ENCODE data around the gene NIPAL1.
A peak's percentile ranks its signal among the peaks of the same experiment; 100 is the strongest.
"Not testable (repeated sequence)": the region's sequence is repeated elsewhere in the genome, so short reads cannot be mapped to it uniquely, and the experiment has no call there.

The NIPAL1 gene

DNA sequence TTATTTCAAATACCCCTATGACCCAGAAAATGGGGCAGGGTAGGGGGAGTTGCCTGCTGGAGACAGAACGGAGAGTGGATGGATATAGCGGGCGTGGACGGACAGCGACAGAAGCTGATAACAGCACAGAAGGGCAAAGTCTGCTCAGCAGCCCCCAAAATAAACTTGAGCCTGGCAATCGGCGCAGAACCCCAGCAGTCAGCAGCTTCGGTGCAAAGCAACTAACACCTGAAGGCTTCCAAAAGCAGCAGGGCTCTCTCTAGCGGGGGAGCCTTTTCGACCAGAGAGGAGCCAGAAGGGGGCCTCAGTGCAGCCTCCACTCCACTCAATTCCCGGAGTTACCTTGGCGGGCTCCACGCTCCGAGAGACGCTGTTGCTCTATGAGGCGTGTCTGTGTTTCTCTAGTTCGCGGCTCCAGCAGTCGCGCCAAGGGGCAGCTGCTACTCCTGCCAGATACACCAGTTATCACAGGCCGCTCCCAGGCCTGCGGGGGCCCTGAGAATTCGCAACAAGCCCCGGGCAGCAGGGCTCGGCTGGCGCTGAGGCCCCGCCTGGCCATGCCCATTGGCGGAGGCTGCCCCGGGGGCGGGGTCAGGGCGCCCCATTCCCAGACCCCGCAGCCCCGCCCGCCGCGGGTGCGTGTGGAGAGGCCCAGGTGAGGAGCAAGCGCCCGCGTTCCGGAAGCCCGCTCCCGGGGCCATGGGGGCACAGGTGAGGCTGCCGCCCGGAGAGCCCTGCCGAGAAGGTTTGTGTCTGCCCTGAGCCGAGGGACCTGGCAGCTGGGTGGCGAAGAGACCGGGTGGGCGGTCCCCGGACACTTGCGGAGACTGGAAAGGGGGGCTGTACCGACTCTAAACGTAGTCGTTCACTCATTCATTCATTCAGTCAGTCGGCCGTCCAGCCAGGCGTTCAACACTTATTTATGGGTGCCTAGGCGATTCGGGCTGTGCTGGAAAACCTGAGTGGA is at the start of gene NIPAL1, which contains the start of gene CNGA1:
Gene NIPAL1, plus strand, starts transcription at position 632 of the 967 bp plus-strand sequence. Its CDS starts 68 bp downstream, at position 700.
Gene CNGA1, minus strand, starts transcription at position 541 of the 967 bp plus-strand sequence. CDS start 63,992 bp downstream, outside the sequence.
- peak; percentile 43 for DNase-seq

DNA sequence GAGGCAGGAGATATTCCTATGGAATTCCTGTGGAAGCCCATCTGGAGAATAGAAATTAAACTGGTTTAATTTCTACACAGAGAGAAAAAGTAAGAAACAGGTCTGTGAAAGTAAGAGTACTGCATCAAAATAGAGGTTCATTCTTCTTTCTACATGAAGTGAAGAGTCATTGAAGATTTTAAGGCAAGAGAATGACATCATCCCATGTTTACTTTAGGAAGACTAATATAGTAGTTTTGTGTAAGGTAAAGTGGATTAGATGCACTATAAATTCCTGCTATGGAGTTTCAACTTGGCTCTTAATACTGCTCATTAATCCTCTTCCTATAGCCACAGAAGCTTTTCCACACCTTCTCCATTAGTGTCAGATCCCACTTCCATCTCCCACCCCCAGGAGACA is 47.7 kb upstream of the NIPAL1 start:
- no peak for DNase-seq

DNA sequence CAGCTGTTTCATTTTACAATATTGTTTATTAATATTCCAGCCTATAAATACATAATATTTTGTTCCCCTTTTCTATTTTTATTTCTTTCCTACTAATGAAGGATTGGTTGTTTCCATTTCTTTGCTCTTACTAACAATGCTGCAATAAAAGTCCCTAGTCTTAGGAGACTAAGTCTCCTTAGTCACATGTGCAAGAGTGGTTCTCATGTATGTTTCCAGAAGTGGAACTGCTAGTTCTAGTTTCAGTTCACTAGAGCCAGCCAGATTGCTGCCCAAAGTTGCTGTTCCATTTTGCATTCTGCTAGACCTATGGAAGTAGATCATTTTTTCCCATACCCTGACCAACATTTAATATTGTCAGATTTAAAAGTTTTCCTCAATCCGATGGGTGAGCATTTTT is 44.4 kb upstream of the NIPAL1 start:
- no peak for DNase-seq

- DNase-seq, result no peak
These were observed 43.9 kb upstream of the NIPAL1 start for GRCh38 chr4:47972721-47973120.

DNA sequence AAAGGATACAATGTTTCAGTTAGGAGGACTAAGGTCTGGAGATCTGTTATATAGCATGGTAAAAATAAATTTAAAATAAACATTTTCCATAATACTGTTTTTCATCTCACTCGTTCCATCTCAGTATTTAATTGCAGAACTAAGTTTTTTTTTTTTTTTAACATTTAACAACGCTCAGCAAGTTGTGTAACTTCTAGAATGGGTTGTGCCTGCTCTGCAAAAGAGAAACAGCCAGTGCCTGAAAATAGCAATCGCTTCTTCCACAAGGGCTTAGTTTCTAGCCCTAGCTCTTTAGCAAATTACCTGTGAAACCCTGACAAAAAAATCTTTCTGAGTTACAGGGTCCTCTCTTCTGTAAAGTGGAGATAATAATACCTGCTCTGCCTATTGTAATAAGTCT is 42.0 kb upstream of the NIPAL1 start:
- DNase-seq, result no peak

GRCh38 chr4:47990145-47990544 is 26.4 kb upstream of the NIPAL1 start:
- no peak for DNase-seq

DNA sequence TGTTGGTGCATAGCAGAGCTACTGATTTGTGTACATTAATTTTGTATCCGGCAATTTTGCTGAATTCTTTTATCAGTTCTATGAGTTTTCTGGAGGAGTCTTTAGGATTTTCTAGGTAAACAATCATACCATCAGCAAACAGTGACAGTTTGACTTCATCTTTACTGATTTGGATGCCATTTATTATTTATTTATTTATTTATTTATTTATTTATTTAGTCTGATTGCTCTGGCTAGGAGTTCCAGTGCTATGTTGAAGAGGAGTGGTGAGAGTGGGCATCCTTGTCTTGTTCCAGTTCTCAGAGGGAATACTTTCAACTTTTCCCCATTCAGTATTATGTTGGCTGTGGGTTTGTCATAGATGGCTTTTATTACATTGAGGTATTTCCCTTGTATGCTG is 24.1 kb upstream of the NIPAL1 start:
- not testable (repeated sequence) for DNase-seq

- DNase-seq, result no peak
These were observed 20.6 kb upstream of the NIPAL1 start for GRCh38 chr4:47996021-47996420.

GRCh38 chr4:48002267-48002666 is 14.3 kb upstream of the NIPAL1 start:
- DNase-seq, result no peak

GRCh38 chr4:48003568-48003967 is 13.0 kb upstream of the NIPAL1 start:
- peak; percentile 21 for DNase-seq

- DNase-seq, result no peak
These were observed 10.8 kb upstream of the NIPAL1 start for GRCh38 chr4:48005781-48006180.

DNA sequence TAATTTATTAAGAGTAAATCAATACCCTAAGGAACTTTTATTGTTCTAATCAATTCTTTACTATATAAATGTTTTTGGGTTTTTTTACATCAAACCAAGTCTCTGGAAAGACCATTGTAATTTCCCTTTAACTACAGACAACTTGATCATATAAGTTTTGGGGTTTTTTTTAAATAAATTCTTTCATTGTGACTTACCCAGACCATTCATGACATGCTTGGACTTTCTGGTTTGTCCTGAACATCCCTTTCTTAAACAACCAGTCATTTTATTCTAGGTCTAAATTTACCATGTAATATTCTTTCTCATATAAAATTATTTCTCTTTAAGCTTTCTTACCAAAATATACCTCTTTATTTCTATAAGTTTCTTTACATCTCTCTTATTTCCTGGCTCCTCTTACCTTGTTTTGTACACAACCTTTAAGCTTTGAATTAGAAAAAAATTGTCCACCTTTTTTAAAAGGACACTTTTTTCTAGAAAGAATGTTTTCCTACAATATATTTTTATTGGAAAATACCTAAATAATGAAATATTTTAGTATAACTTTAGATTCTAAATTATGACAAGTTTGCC is 8.5 kb upstream of the NIPAL1 start:
- DNase-seq, result no peak

DNA sequence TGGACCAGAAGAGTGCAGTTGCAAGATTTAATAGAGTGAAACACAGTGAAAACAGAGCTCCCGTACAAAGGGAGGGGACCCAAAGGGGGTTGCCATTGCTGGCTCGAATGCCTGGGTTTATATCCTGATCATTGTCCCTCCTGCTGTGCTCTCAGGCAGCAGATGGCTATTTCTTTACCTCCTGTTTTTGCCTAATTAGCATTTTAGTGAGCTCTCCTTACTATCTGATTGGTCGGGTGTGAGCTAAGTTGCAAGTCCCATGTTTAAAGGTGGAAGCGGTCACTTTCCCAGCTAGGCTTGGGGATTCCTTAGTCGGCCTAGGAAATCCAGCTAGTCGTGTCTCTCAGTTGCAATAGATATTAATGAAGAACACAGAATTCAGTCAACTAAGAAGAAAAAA is 5.7 kb upstream of the NIPAL1 start:
- DNase-seq, result not testable (repeated sequence)

DNA sequence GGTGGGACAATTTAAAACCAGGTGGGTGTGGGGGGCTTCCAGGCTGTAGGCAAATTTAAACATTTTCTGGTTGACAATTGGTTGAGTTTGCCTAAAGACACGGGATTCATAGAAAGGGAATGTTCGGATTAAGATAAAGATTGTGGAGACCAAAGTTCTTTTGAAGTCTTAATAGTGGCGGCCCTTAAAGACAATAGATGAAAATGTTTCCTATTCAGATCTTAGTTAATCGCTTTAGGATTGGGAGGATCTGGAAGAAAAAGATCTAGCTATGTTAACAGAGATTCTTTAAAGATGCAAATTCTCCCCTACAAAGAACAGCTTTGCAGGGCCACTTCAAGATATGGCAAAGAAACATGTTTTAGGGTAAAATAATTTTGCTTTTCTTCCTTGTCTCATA is 4.8 kb upstream of the NIPAL1 start:
- DNase-seq, result no peak

GRCh38 chr4:48012824-48013223 is 3.7 kb upstream of the NIPAL1 start:
- no peak for DNase-seq

DNA sequence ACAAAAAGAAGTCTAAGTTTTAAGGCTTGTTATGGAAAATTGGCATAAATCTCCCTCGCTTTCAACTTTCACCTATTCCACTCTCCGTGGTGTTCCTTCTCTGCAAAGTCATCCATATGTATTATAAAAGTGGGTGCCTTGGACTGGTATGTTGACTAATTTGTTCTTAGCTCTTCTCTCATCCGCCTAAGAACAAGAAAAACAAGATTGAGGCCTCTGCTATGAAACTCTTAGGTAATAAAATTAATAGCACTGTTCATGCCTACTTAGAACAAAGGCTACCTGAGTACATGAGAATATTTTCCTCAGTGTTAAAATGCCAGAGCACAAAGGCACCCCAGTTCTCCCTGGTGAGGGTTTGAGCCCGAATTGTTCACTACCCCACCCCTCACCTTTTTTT is 1.4 kb upstream of the NIPAL1 start:
- DNase-seq, result no peak

GRCh38 chr4:48015678-48016077 is 894 bp upstream of the NIPAL1 start:
- DNase-seq, result no peak

DNA sequence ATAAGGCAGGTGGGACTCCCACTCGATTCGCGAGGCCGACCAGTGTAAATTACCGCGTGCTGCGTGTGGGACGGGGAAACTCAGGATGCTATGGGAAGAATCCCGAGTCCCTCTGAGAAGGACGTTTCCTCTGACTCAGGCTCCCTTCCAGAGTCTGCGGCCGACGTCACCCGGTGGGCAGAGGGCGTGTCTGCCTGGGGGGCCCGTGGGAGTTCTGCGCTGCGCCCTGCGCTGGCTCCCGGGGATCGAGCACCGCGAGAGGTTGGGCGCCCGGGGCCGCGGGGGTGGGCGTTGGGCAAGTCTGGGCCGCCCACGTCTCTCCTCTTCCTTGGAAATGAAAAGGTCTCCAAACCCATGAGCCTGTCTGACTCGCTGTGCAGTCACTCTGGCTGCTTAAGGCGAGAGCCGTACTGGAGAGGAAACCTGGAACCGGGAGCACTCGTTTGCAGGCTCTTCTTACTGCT is 568 bp downstream of the NIPAL1 start:
- DNase-seq, result no peak

DNA sequence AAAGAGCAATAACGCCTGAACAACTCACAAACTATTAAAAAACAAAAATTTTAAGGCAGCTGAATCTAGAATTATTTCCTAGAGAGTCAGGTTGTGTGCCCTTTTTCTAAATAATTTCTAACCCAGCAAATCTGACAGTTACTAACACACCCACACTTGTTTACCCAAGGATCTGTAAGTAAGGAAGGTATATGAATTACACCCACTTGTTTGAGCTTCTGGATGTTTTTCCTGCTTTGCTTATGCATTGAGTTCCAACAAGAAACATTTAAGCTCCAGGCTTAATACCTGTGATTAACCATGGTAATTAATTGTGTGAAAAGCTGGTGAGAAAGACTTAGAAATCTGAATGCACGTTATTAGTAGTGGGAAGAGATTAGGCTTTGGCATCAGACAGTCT is 1.5 kb downstream of the NIPAL1 start:
- DNase-seq, result no peak

- DNase-seq, result no peak
These were observed 4.5 kb downstream of the NIPAL1 start for GRCh38 chr4:48021100-48021499.

GRCh38 chr4:48022192-48022799 is 5.7 kb downstream of the NIPAL1 start:
- DNase-seq, result no peak

DNA sequence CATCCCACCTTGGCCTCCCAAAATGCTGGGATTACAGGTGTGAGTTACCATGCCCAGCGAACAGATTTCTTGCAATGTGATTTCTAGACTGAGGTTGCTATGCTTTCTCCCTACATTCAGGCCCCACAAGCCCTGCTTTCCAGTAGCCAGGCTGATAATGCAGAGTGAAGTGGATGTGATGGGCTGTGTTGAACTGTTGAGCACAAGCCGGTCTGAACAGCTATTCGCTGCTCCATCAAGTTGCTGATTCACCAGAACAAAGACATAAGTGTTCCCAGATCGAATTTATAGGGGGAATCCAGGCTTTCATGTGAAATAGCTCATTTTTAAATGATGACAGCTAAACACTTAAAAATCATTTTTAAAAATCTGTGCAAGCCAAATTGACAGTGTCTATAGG is 8.0 kb downstream of the NIPAL1 start:
- DNase-seq, result no peak

DNA sequence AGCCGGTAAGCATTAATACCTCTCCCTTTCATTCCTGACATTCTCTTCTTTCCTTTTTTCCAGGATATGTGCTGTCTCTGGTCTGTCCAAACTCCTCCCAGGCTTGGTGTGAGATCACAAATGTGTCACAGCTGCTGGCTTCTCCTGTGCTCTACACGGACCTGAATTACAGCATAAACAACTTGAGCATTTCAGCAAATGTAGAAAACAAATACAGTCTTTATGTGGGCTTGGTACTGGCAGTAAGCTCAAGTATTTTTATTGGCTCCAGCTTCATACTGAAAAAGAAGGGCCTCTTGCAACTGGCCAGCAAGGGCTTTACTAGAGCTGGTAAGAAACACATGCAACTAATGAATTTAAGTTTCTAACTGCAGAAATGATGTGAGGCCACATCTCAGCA is 8.4 kb downstream of the NIPAL1 start:
- DNase-seq, result no peak

DNA sequence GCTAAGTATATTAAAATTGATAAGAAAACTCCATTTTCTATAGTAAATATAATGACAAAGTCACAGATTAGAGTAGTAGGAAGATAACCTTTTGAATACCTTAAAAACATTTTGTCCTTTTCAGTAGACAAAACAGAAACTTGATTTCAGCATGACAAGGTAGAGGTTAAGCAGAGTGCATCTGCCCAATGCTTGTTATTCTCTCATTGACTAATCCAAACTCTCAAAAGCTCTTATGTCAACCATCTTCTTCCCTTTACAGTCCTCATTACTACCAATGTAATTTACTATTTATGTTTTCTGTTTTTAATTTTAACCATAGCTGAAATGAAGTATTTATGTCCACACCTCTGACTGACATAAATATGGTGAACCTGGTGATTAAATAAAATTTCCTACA is 11.1 kb downstream of the NIPAL1 start:
- DNase-seq, result no peak

Data from activated CD4-positive, alpha-beta T cell treated with anti-CD3 and anti-CD28 coated beads, Interleukin-2, amount 50 U/mL, for 16 hours (primary cell).